GM18951 (cell line): Measurements from ENCODE around the gene FBLN1.
"Not testable (repeated sequence)": the region's sequence is repeated elsewhere in the genome, so short reads cannot be mapped to it uniquely, and the experiment has no call there.

Source experiments
- POLR2A ChIP-seq: IDR thresholded peaks from 4 replicates; pipeline ENCODE4 v1.6.1; 2011; ENCODE audit warnings: mild to moderate bottlenecking; ENCODE audit not compliant: insufficient read length, insufficient read depth; ENCODE audit errors: extremely low read depth
- in situ Hi-C: fragments of 300-500 bp; cut with MboI; formaldehyde crosslinking; loops from one replicate; pipeline ENCODE4 v1.12.0; 2022; ENCODE audit warnings: low sequenced_read_pairs, mixed read lengths, inconsistent platforms; ENCODE audit not compliant: unreplicated experiment

Gene FBLN1

GRCh38 chr22:45529971-45530575 is 27.4 kb downstream of the FBLN1 start:
- in situ Hi-C loops, result no loop called here
- no peak for TF ChIP-seq POLR2A

GRCh38 chr22:45531441-45532234 is 29.0 kb downstream of the FBLN1 start:
- no peak for TF ChIP-seq POLR2A

GRCh38 chr22:45532235-45532631 is 29.6 kb downstream of the FBLN1 start:
- no peak for TF ChIP-seq POLR2A

More at GRCh38 chr22:45531441-45532234, 29.0 kb downstream of the FBLN1 start:
- in situ Hi-C loops, result no loop called here

GRCh38 chr22:45533703-45534102 is 31.0 kb downstream of the FBLN1 start:
- TF ChIP-seq POLR2A, result no peak
- in situ Hi-C loops, result no loop called here

More at GRCh38 chr22:45532235-45532631, 29.6 kb downstream of the FBLN1 start:
- in situ Hi-C loops, result no loop called here

GRCh38 chr22:45534339-45535192 is 31.9 kb downstream of the FBLN1 start:
- in situ Hi-C loops, result no loop called here
- TF ChIP-seq POLR2A, result no peak

- in situ Hi-C loops, result no loop called here
- no peak for TF ChIP-seq POLR2A
Observed at GRCh38 chr22:45535290-45535689, 32.6 kb downstream of the FBLN1 start.

- in situ Hi-C loops, result not testable (repeated sequence)
Observed at GRCh38 chr22:45535835-45536234, 33.2 kb downstream of the FBLN1 start.

- TF ChIP-seq POLR2A, result no peak
- in situ Hi-C loops, result no loop called here
Observed at GRCh38 chr22:45537734-45538181, 35.1 kb downstream of the FBLN1 start.

GRCh38 chr22:45538281-45538680 is 35.6 kb downstream of the FBLN1 start:
- in situ Hi-C loops, result no loop called here
- no peak for TF ChIP-seq POLR2A

- no peak for TF ChIP-seq POLR2A
- in situ Hi-C loops, result no loop called here
Observed at GRCh38 chr22:45540122-45540521, 37.4 kb downstream of the FBLN1 start.

GRCh38 chr22:45541382-45541979 is 38.8 kb downstream of the FBLN1 start:
- in situ Hi-C loops, result no loop called here
- no peak for TF ChIP-seq POLR2A

GRCh38 chr22:45542001-45542520 is 39.4 kb downstream of the FBLN1 start:
- no peak for TF ChIP-seq POLR2A
- in situ Hi-C loops, result no loop called here

- in situ Hi-C loops, result not testable (repeated sequence)
Observed at GRCh38 chr22:45542736-45543135, 40.1 kb downstream of the FBLN1 start.
